Fibroblast of skin of back (primary cell): ENCODE measurements around the gene GRSF1. TPM values are rescaled to one million over a fixed set of nuclear protein-coding genes. Genes with fewer than 3 reads are reported as not detected.
"Not testable (repeated sequence)": the region's sequence is repeated elsewhere in the genome, so short reads cannot be mapped to it uniquely, and the experiment has no call there.

ENCODE experiments used
- DNase-seq: peaks from one replicate; pipeline ENCODE4 v3.0.0-alpha.2; 2013
- polyA plus RNA-seq, 2 experiments: library from polyadenylated mRNA; unstranded; fragments of 120-200 nt; gene quantifications; one replicate each; pipeline ENCODE4 v1.2.1, GENCODE V29; 2013; ENCODE audit not compliant: insufficient read length in 2 of 2

Gene GRSF1, protein sequence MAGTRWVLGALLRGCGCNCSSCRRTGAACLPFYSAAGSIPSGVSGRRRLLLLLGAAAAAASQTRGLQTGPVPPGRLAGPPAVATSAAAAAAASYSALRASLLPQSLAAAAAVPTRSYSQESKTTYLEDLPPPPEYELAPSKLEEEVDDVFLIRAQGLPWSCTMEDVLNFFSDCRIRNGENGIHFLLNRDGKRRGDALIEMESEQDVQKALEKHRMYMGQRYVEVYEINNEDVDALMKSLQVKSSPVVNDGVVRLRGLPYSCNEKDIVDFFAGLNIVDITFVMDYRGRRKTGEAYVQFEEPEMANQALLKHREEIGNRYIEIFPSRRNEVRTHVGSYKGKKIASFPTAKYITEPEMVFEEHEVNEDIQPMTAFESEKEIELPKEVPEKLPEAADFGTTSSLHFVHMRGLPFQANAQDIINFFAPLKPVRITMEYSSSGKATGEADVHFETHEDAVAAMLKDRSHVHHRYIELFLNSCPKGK
- polyA plus RNA-seq (2013, experiment 1 of 2; ENCODE audit: insufficient read length) = 129 TPM
- polyA plus RNA-seq (2013, experiment 2 of 2; ENCODE audit: insufficient read length) = 103 TPM

DNA sequence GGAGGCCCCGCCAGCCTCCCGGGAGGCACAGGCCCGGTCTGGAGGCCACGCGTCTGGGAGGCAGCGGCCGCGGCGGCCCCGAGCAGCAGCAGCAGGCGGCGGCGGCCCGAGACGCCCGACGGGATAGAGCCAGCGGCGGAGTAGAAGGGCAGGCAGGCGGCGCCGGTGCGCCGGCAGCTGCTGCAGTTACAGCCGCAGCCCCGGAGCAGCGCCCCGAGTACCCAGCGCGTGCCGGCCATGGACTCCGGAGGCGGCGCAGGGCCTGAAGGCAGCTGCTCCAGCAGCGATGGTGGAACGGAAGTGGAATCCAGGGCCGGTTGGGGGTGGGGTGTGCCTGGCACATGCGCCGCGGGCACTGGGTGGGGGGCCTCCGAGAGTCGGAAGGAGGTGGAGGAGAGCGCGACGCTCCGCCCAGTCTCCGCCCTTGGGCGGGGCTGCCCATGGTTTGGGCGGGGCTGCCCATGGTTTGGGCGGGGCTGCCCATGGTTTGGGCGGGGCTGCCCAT, at the start of gene GRSF1:
TSS of gene GRSF1 (minus strand) at position 302 of the 505 bp plus-strand sequence. CDS start at position 239, 63 bp downstream.
- DNase-seq = peak; percentile 92

DNA sequence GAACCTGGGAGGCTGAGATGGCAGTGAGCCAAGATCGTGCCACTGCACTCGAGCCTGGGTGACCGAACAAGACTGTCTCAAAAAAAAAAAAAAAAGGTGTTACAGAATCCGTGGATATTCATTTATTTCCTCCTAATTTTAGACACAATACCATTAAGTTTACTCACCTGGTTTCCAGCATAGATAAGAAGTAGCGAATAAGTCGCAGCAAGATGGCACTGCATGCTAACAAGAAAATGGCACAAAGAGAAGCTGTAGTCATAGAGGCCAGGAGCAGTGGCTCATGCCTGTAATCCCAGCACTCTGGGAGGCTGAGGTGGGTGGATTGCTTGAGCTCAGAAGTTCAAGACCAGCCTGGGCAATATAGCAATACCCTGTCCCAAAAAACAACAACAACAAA, 45.5 kb upstream of the GRSF1 start:
- DNase-seq = no peak

DNA sequence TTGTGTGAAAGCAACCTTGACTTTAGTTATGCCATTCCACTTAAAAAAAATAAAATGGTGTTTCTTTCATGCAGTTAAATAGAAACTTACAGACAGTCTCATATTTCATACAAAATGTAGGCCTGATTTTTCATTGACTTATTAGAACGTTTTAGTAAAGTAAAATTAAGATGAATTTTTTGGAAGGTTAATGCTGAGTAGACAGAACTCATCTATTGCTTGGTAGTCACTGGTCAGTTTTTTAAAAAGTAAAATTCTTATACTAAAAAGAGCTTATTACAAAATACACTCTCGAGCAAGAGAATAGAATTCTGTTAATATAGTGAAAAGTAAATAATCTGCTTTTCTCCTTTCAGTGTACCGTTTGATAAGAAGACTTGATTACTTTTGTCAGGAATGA, 41.0 kb upstream of the GRSF1 start:
- no peak for DNase-seq

DNA sequence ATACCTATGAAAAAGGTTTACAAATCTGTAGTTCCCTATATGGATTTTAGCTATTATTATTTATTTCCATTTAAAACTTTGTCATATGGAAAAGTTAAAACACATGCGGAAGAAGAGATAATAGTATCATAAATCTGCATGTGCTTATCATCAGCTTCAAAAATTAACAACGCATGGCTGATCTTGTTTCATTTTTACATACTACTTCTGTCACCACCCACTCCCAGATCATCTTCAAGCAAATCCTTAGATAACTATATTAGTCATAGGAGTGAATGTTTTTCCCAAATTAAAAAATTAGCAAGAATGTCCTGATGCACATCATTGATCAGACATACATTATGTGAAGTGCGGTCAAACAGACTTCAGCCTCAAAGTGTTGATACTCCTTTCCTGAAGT, 37.9 kb upstream of the GRSF1 start:
- no peak for DNase-seq

DNA sequence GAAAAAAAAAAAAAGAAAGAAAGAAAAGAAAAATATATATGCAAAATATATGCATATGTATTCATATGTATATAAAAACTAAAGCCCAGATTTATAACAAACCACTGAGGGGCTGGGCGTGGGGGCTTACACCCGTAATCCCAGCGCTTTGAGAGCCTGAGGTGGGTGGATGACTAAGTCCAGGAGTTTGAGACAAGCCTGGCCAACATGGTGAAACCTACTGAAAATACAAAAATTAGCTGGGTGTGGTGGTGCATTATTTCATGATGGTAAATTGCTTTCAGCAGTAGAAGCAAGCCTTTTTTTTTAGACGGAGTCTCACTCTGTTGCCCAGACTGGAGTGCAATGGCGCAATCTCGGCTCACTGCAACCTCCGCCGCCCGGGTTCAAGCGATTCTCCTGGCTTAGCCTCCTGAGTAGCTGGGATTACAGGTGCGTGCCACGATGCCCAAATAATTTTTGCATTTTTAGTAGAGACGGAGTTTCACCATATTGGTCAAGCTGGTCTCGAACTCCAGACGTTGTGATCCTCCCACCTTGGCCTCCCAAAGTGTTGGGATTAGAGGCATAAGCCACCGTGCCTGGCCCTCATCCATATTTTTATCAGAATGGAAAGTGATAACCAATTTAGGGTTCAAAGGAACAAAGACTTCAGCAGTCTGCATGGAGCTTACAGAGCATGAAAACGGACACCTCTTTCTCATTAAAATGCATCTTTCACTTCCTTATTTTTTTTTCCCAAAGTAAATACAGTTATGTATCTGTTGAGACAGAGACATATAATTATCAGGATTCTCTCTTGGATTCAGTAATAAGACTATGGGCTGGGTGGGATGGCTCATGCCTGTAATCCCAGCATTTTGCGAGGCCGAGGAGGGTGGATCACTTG, 34.8 kb upstream of the GRSF1 start:
- DNase-seq = no peak

DNA sequence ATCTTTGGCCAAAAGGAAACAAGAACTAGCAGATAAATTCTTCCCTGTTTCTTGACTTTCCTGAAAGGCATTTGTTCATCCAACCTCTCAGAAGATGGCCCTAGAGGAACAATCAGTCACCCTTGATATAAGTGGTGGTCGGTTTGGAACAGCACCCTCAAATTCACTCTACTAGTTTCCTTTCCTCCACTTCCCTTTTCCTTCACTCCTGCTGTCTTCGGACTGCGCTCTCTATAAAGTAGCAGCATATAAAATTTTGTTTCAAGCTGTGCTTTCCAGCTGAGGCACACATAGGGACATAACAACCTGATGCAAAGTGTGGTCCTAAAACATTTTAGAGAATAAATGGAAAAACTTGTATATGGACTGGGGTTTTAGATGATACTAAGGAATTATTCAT, 33.5 kb upstream of the GRSF1 start:
- DNase-seq = no peak

DNA sequence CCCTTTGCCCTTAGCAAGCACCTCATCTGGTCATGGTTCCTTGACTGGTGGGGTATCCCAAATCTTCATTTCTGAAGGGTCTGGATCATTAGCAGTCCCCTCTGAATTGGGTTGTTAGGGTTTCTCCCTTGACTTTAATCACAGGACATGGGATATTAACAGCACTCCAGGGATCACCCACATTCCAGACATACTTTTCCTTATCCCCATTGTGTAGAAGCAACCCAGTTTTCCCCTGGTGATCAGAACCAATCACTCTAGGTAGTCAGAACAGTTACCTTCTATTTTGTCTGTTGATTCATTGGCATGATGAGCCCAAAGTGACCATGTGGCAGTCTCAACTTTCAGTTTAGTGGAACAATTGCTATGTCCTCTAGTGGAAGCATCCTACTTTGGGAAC, 29.1 kb upstream of the GRSF1 start:
- no peak for DNase-seq

DNA sequence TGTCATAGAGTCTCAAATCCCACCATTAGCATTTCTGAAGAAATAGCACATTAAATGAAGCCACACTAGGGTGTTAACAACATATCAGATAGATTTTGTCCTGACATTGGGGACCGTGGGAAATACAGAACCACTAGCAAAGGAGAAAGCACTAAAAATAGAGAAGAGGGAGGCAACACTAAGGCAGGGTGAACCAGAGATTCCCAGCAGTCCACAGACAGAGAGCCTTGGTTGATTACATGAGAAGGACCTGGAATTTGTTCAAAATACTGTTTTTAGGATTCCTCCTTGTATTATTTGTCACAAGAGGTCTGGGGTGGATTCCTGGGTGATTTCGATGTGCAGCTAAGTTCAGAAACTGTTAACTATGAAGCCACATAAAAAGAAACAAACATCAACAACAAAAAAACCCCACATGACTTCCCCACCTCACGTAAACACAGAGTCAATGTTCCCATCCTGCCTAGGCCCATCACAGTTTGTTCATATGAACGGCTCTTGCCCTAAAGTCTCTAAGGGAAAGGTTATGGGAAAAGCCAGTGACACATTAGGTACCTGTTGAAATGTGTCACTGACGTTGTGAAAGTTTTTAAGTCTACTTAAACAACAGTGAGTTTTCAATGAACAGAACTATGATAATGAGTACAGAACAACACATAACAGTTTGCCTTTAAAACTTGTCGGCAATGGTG, 23.6 kb upstream of the GRSF1 start:
- no peak for DNase-seq

DNA sequence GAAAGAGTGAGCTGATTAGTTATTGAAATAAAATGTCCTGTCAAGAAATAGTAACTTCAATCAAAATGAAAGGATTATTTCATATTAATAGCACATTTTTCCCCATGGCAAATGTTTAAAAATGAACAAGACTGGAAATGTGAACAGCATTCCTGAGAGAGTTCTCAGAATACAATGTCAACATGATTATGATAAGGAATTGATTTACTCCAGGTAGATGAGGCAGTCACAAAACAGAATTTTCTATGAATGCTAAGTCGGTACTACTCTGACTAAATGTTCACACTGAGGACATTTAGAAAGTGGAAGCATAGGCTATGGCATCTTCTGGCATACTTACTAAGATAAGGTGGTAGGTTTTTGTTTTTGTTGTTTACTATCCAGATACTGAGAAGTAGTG, 19.4 kb upstream of the GRSF1 start:
- DNase-seq = no peak

DNA sequence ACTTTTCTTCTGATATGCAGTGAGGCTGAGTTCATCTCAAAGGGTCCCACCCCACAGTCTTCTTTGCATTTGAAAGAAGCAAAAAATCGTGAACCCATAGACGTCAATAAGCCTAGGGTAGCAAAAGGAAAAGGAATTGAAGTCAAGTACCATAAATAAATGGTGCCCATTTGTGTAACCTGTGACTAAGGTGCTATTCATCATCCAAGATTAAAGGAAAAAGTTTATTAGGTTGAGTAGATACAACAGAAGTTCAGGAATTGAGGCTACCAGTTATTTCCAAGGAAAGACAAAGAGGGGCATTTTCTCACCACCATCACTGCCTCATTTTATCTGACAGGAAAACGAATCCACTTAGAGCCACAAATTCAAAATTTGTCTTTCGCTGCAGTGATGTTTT, 18.8 kb upstream of the GRSF1 start:
- DNase-seq = no peak

DNA sequence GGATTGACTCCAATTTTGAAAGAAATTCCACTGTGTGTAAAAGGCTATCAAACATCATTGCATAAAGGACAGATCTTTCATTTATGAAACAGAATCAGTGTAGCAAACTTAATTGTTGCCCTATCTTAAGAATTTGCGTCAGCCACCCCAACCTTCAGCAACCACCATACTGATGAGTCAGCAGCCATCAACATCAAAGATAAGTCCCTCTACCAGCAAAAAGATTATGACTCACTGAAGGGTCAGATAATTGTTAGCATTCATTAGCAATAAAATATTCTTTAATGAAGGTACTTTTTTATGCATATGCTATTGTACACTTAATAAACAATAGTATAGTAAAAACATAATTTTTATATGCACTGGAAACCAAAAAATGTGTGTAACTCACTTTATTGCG, 15.8 kb upstream of the GRSF1 start:
- DNase-seq = no peak

DNA sequence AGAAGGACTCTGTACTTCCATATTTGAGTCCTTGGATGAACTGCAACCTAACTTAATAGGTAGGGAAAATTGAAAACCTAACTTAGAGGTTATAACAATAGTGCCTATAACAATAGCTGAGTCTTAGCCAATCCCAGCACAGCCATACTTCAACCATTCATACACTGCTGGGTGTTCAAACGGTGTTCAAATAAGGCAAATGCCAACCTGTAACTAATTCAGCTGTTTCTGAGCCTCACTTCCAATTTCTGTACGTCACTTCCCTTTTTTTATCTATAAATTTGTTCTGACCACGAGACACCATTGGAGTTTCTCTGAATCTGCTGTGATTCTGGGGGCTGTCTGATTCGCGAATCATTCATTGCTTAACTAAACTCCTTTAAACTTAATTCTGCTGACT, 9.6 kb upstream of the GRSF1 start:
- no peak for DNase-seq

DNA sequence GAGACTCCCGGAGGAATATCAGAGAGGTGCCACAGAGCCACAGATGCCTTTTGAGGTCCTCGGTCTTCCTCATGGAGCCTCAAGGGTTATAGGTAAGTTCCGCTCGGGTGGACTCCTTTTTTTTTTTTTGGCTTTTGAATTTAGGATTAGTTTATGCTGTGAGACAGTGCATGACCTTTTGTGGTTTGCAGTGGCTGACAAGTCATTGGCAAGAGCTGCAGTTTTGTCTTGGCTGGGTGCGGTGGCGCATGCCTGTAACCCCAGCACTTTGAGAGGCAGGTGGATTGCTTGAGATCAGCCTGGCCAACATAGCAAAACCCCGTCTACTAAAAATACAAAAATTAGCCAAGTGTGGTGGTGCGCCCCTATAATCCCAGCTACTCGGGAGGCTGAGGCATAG, 4.5 kb upstream of the GRSF1 start:
- no peak for DNase-seq

DNA sequence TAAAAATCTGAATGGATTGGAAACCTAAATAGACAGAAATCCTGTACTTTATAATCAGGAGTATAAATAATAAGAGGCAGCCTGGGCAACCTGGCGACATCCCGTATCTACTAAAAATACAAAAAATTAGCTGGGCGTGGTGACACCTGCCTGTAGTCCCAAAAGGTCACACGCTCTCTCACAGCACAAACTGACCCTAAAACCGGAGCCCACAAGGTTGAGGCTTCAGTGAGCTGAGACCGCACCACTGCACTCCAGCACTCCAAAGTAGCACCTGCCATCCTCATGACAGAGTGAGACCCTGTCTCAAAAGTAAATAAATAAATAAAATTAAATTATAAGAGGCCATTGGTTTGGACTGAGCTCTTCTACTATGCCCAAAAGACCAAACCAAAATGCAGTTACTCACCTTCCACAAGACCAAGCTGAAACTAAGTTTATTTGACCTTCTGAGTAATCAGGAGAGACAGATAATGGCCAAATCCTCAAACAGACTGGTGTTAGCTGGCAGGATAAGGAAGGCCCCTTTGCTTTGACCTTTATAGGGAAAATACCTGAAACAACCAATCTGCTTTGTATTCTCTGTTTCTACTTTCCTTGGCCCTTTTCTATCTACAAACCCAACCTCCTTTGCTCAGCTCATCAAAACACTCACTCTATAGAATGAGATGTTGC, 3.2 kb upstream of the GRSF1 start:
- DNase-seq = no peak

DNA sequence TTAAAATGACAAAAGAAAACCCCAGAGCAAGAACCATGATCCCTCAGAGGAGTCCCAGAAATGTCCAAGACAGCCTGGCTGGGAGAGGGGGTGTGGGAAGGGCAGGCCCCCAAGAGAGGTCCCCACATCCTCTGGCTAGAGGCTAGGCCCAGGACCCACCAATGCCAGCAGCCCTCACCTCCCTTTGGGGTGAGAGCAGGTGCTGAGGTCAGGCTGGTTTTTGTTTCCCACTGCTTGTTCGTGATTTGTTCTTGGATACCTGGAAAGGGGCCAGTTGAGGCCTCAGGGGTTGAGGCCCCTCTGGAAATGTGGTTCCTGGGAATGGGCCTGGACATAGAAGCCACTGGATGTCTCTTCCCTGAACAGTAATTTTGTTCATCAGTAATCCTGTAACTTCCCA, 2.3 kb upstream of the GRSF1 start:
- DNase-seq = no peak

DNA sequence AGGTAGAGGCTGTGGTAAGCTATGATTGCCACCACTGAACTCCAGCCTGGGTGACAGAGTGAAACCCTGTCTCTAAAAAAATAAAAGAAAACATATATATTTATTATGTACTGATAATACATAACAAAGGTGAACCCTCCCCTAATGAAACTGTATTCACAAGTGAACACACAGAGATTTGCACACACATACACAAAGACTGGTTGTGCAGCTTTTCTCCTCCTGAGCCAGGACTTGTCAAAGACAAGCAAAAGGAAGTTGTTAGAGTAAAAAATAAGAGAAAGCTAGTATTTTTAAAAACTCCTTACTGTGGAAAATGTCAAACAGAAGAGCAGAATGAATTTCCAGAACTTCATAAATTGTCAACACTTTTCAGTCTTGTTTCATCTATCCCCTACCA, 1.5 kb upstream of the GRSF1 start:
- no peak for DNase-seq

DNA sequence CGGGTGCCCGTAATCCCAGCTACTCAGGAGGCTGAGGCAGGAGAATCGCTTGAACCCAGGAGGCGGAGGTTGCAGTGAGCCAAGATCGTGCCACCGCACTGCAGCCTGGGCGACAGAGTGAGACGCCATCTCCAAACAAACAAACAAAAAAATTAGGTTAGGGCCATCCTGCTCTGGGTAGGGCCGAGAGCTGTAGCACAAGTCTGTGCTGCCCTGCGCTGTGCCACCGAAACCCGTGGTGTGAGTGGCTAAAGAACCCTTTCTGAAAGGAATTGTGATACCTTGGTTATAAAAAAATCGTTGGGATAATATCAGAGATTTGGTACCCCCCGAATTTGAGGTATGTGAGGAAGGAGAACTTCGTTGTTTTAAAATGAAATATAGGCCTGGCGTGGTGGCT, 941 bp upstream of the GRSF1 start:
- DNase-seq = not testable (repeated sequence)

DNA sequence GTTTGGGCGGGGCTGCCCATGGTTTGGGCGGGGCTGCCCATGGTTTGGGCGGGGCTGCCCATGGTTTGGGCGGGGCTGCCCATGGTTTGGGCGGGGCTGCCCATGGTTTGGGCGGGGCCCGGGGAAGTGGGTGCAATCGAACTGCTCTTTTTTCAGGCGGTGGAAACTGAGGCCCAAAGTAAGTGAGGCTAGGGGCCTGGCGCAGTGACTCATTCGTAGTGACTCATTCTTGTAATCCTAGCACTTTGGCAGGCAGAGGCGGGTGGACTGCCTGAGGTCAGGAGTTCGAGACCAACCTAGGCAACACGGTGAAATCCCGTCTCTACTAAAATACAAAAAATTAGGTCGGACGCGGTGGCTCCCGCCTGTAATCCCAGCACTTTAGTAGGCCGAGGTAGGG, 447 bp upstream of the GRSF1 start:
- peak; percentile 51 for DNase-seq

DNA sequence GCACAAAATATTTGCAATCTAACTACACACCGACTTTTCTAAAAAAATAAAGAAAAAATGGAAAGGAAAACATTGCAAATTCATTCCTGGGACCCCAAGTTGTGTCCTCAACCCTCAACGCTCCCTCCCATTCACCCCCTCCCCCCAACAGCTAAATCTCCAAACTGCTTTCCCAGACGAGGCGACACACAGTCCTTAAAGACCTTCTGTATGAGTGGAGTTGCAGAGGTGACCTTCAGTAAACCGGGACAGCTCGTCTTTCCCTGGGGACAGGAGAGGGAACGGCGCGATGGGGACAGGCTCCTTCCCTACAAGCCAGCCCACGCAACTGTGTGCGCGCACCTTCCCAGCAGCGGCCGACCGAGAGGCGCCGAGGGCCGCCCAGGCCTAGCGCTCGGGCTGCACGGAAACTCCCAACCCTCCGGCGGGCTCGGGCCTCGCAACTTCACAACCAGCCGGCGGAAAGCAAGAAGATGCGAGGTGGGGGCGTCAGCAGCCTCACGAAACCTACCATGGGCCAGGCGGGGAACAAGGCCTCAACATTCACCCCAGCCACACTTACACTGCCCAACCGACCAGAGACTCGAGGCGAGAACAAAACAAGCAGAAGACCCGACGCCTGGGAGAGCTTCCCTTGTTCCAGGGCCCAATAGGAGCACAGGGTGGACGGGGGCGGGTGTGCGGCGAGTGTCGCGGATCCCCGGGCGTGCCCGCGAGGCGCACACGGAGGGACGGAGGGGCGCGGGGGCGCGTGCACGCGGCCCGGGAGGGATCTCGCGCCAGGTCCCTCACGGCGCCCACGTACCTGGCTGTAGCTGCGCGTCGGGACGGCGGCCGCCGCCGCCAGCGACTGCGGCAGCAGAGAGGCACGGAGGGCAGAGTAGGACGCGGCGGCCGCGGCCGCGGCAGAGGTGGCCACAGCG, 763 bp downstream of the GRSF1 start:
- DNase-seq = peak; percentile 71

DNA sequence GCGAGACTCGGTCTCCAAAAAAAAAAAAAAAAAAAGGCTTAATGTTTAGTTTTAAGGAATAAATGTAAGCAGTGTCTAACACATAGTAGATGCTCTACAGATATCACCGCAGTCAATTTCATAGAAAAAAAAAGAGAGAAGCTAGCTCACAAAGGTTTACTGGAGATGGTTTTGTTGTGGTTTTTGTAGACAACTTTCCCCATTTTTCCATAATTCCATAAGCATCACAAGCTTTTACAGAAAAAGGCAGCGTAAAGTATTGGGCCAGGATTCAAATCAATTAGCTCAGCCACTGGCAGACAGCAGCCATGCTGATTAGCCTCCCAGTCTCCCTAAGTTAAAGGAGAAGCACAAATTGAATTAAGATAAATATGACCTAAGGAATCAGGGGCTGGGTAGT, 1.5 kb downstream of the GRSF1 start:
- peak; percentile 5 for DNase-seq

DNA sequence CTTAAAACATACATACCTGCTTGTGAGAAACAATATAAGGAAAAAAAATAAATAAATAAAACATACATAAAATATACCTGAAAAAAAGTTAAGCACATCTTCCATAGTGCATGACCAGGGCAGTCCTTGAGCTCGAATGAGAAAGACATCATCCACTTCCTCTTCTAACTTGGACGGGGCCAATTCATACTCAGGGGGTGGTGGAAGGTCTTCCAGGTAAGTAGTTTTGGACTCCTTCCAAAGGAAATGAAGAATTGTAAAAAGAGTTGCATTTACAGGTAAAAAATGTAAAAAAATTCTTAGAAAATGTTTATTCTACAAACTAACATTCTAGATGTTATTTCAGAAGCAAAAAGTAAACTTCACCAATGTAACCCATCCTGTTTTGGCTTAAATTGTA, 3.6 kb downstream of the GRSF1 start:
- DNase-seq = no peak
